Caco-2 (cell line): Measurements from ENCODE around the gene TXNL4A. TPM values are rescaled to one million over a fixed set of nuclear protein-coding genes. Genes with fewer than 3 reads are reported as not detected.
A peak's percentile ranks its signal among the peaks of the same experiment; 100 is the strongest.

Experiments
- BruUV-seq: library from RNA; stranded (reverse); fragments of 400-500 nt; replicated peaks from 2 replicates; lab custom pipeline; 2021; lab: Mats Ljungman, UMichigan
- CTCF ChIA-PET: fragments of 300-600 bp; sonication (Branson Sonifier 250); formaldehyde crosslinking; loops from one replicate; lab custom pipeline; 2022; ENCODE audit warnings: antibody characterized with exemption; lab: Charles Lee
- POLR2A ChIA-PET: fragments of 300-600 bp; sonication (Branson Sonifier 250); formaldehyde crosslinking; loops from one replicate; lab custom pipeline; 2022; ENCODE audit warnings: antibody characterized with exemption; lab: Charles Lee
- DNase-seq, 2 experiments: peaks; one replicate each; pipeline versions ENCODE4 v3.0.0 to v3.0.0-alpha.2; 2020 to 2022
- H3K27me3 ChIP-seq: replicated peaks from 2 replicates; pipeline ENCODE4 v1.6.0; 2011; ENCODE audit warnings: low read length; ENCODE audit not compliant: control insufficient read depth, insufficient read depth
- H3K36me3 ChIP-seq: 2 replicates; pipeline ENCODE4 v1.5.1; 2011; ENCODE audit warnings: low read length; ENCODE audit not compliant: control insufficient read depth, insufficient read depth
- H3K4me1 ChIP-seq: fragments of 250-450 bp; sonication (Bioruptor Pico); 2 replicates; pipeline ENCODE4 v1.5.1; 2020; ENCODE audit warnings: mild to moderate bottlenecking
- H3K4me3 ChIP-seq: 2 replicates; pipeline ENCODE4 v1.5.1; 2011; ENCODE audit warnings: low read depth, mild to moderate bottlenecking, control low read depth, low read length
- H3K9me3 ChIP-seq: fragments of 250-450 bp; sonication (Bioruptor Pico); 2 replicates; pipeline ENCODE4 v1.5.1; 2020; ENCODE audit warnings: mild to moderate bottlenecking, moderate library complexity
- H3K27ac Mint-ChIP-seq: one replicate; pipeline ENCODE4 v1.8.0; 2022; ENCODE audit warnings: mixed read lengths; ENCODE audit not compliant: unreplicated experiment
- H3K27me3 Mint-ChIP-seq: one replicate; pipeline ENCODE4 v1.8.0; 2022; ENCODE audit warnings: mixed read lengths; ENCODE audit not compliant: insufficient read depth, unreplicated experiment
- H3K36me3 Mint-ChIP-seq: one replicate; pipeline ENCODE4 v1.8.0; 2022; ENCODE audit warnings: mild to moderate bottlenecking, mixed read lengths; ENCODE audit not compliant: insufficient read depth, unreplicated experiment
- H3K4me1 Mint-ChIP-seq: one replicate; pipeline ENCODE4 v1.8.0; 2022; ENCODE audit warnings: low read depth, mixed read lengths; ENCODE audit not compliant: unreplicated experiment
- H3K4me3 Mint-ChIP-seq: one replicate; pipeline ENCODE4 v1.8.0; 2022; ENCODE audit warnings: mild to moderate bottlenecking, moderate library complexity, mixed read lengths; ENCODE audit not compliant: unreplicated experiment
- H3K9me3 Mint-ChIP-seq: one replicate; pipeline ENCODE4 v1.8.0; 2022; ENCODE audit warnings: mixed read lengths; ENCODE audit not compliant: unreplicated experiment
- intact Hi-C: fragments of 100-400 bp; cut with micrococcal nuclease; formaldehyde crosslinking; loops from one replicate; pipeline ENCODE4 v1.10.0; 2022; ENCODE audit not compliant: unreplicated experiment
- total RNA-seq: library from RNA; stranded (reverse); gene quantifications from 2 replicates; pipeline ENCODE4 v1.2.3, GENCODE V29; 2022
- TF ChIP-seq, protein P1 (sequence below), 2 experiments: fragments of 200-600 bp in 1 of 2; IDR thresholded peaks; 1 replicate in 1 of 2; 2 replicates in 1 of 2; pipeline versions ENCODE4 v1.5.1 to v1.8.0; 2011 to 2022; ENCODE audit warnings: antibody characterized with exemption in 1 of 2, control low read depth in 1 of 2, inconsistent platforms in 1 of 2, low read depth in 1 of 2, low read length in 1 of 2, mild to moderate bottlenecking in 1 of 2, moderate library complexity in 1 of 2; ENCODE audit not compliant: insufficient read depth in 1 of 2, severe bottlenecking in 1 of 2, unreplicated experiment in 1 of 2

TXNL4A gene
- total RNA-seq, 1 experiment from 2014 or later = 83.3 TPM

DNA sequence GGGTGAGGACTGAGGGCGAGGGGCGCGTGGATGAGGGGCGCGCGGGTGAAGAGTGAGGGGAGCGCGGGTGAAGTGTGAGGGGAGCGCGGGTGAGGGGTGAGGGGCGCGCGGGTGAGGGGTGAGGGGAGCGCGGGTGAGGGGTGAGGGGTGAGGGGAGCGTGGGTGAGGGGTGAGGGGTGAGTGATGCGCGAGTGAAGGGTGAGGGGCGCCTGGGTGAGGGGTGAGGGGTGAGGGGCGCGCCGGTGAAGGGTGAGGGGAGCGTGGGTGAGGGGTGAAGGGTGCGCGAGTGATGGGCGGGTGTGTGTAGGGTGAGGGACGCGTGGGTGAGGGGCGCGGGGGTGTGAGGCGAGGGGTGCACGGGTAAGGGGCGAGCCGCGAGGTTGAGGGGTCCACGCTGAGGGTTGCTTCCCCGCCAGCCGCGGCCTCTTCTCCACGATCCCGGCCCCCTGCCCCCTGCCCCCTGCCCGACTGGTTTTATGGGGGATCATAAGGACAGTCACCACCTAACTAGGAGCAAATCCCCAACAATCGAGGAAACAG is 35.8 kb downstream of the TXNL4A start:
- H3K27ac Mint-ChIP-seq = no peak overlapping the region
- TF ChIP-seq, protein P1, sequence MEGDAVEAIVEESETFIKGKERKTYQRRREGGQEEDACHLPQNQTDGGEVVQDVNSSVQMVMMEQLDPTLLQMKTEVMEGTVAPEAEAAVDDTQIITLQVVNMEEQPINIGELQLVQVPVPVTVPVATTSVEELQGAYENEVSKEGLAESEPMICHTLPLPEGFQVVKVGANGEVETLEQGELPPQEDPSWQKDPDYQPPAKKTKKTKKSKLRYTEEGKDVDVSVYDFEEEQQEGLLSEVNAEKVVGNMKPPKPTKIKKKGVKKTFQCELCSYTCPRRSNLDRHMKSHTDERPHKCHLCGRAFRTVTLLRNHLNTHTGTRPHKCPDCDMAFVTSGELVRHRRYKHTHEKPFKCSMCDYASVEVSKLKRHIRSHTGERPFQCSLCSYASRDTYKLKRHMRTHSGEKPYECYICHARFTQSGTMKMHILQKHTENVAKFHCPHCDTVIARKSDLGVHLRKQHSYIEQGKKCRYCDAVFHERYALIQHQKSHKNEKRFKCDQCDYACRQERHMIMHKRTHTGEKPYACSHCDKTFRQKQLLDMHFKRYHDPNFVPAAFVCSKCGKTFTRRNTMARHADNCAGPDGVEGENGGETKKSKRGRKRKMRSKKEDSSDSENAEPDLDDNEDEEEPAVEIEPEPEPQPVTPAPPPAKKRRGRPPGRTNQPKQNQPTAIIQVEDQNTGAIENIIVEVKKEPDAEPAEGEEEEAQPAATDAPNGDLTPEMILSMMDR (IDR thresholded peaks at IDR 0.05; ENCODE audit: insufficient read depth in 1 of 2, low read depth in 1 of 2, low read length in 1 of 2, severe bottlenecking in 1 of 2, unreplicated experiment in 1 of 2) = no peak
- intact Hi-C loops = no loop called here
- H3K27me3 Mint-ChIP-seq = no peaks in the 10 kb centered on the region
- H3K36me3 Mint-ChIP-seq = no peaks in the 10 kb centered on the region
- Histone ChIP-seq H3K9me3 (no peaks in the 10 kb centered on the region), H3K36me3 (no peaks in the 10 kb centered on the region), H3K4me3 (peak overlapping the region; percentile 52), H3K27me3 (no peaks in the 10 kb centered on the region), H3K4me1 (no peaks in the 10 kb centered on the region)
- DNase-seq = no peak
- no peaks in the 10 kb centered on the region for H3K4me1 Mint-ChIP-seq
- BruUV-seq = no TSS peak
- ChIA-PET CTCF (no interaction called here), POLR2A (no interaction called here)
- peak overlapping the region; percentile 35 for H3K4me3 Mint-ChIP-seq
- H3K9me3 Mint-ChIP-seq = no peaks in the 10 kb centered on the region

DNA sequence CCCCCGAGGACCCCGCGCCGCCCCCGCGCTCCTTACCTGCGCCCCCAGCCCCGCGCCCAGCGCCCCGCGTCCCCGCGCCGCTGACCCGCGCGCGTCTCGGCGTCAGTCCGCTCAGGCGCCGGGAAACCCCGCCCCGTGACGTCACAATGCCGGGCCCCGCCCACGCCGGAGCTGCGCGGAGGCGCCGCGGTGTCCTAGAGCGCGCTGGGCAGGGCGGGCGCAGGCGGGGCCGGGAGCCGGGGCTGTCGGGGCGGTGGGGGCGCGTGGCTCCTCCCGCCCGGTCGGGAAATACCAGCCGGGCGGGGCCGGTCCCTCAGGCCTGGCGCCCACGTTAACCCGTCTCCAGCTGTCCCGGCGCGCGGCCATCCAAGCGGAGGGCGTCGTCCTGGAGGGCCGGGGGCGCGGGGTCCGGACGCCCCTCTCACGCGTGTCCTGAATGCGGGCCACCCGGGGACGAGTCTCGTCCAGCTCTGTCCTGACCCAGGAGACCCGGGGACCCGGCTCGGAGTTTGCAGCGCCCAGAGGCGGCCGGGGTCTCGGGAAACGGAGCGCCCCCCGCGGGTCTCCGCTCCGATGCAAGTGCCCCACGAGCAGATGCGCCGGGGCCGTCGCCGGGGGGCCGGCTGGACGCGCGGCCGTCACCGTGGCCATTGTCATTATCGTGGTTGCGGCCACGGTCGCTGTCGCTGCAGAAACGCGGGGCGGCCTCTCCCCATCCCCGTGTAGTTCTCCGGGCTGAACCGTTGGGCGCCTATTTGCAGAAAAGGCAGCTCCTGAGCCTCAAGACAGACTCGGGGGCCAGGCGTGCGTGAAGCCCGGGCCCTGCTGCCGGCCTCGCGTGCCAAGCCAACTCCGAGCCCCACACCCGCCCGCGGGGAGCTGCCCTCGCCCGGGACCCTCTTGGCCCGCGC is 36.6 kb downstream of the TXNL4A start, which contains the start of gene SLC66A2:
Gene SLC66A2 (minus strand): TSS at position 109 of the 911 bp plus-strand sequence. CDS start 727 bp downstream, outside the sequence.
- Mint-ChIP-seq H3K9me3 (no peaks in the 10 kb centered on the region), H3K4me1 (no peaks in the 10 kb centered on the region), H3K36me3 (no peaks in the 10 kb centered on the region), H3K4me3 (peak within 1 kb of the TSS; percentile 65), H3K27me3 (no peaks in the 10 kb centered on the region), H3K27ac (no peak within 1 kb of the TSS)
- Histone ChIP-seq H3K27me3 (no peaks in the 10 kb centered on the region), H3K4me1 (no peaks in the 10 kb centered on the region), H3K4me3 (peak within 1 kb of the TSS; percentile 62), H3K9me3 (no peaks in the 10 kb centered on the region), H3K36me3 (no peaks in the 10 kb centered on the region)
- TF ChIP-seq, protein P1 (IDR thresholded peaks at IDR 0.05; ENCODE audit: insufficient read depth in 1 of 2, low read depth in 1 of 2, low read length in 1 of 2, severe bottlenecking in 1 of 2, unreplicated experiment in 1 of 2) = no peak
- peak; percentile 79 to 88 for DNase-seq
- CTCF ChIA-PET = no interaction called here
- no TSS peak for BruUV-seq
- POLR2A ChIA-PET = no interaction called here
- intact Hi-C loops = loop anchor here (2.0 kb wide), 1 partner anchor 17 kb away; no protein-coding TSS in a partner anchor

DNA sequence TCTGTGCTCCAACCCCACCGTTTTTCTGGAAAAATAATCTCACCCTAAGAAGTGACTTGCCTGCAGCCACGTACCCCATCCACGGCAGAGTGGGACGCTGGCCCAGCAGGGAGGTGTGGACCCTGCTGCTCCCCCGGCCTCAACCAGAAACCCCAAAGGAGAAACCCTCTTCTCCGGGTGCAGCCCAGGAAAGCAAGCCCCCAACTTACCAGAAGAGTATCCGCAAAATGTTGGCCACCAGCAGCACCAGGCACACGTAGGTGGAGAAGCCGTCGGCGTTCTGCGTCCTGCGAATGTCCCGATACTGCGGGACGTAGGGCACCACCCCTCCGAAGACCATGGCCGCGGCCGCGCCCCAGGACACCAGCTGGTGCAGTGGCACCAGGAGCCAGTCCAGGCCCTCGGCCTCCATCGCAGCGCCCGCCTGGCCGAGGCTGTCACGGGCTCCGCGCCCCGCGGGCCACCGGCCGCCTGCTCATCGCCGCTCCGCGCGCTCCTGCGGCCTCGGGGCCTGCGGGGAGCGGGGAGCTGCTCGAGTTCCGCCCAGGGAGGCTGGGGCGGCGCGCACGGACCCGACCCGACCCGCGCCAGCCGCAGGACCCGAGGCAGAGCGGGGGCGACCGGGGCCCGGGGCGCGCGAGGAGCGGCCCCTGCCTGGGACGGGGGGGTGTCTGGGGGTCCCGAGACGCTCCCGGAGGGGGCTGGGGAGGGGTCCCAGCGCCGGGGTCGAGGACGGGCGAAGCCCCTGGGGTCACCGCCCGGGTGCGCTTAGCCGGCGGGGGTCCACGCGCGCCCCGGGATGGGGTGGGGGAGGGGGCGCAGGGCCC is 37.6 kb downstream of the TXNL4A start:
- ChIA-PET POLR2A (interaction anchor here (0.6 kb wide), 1 partner anchor 197 kb away, joined by 3 read pairs; no protein-coding TSS in a partner anchor), CTCF (no interaction called here)
- intact Hi-C loops = loop anchor here (2.0 kb wide), 1 partner anchor 16 kb away; no protein-coding TSS in a partner anchor
- Histone ChIP-seq H3K36me3 (no peaks in the 10 kb centered on the region), H3K4me3 (peak overlapping the region; percentile 62), H3K27me3 (no peaks in the 10 kb centered on the region), H3K4me1 (no peaks in the 10 kb centered on the region), H3K9me3 (no peaks in the 10 kb centered on the region)
- TF ChIP-seq, protein P1 (IDR thresholded peaks at IDR 0.05; ENCODE audit: insufficient read depth in 1 of 2, low read depth in 1 of 2, low read length in 1 of 2, severe bottlenecking in 1 of 2, unreplicated experiment in 1 of 2) = no peak
- BruUV-seq = no TSS peak
- Mint-ChIP-seq H3K4me1 (no peaks in the 10 kb centered on the region), H3K27me3 (no peaks in the 10 kb centered on the region), H3K36me3 (peaks cover 3% of the 10 kb centered on the region), H3K9me3 (no peaks in the 10 kb centered on the region), H3K27ac (no peak overlapping the region), H3K4me3 (peak overlapping the region; percentile 65)
- DNase-seq = no peak
